Activated B cell treated with CpG ODN at 0.5 μM for 24 hours (primary cell): ENCODE measurements around the gene BCR. TPM values are rescaled to one million over a fixed set of nuclear protein-coding genes. Genes with fewer than 3 reads are reported as not detected.

ENCODE experiments used
- ATAC-seq: fragments of 200-7000 bp; cut with Tn5 transposase; one replicate; pipeline ENCODE4 v1.10.0; 2021; ENCODE audit warnings: low read depth, mild to moderate bottlenecking, moderate library complexity
- CTCF ChIA-PET: fragments of 350-600 bp; sonication (Branson Sonifier 250); formaldehyde crosslinking; loops from one replicate; lab custom pipeline; 2021; ENCODE audit warnings: antibody characterized with exemption; lab: Charles Lee
- POLR2A ChIA-PET: fragments of 350-600 bp; sonication (Branson Sonifier 250); formaldehyde crosslinking; loops from one replicate; lab custom pipeline; 2021; ENCODE audit warnings: antibody characterized with exemption; lab: Charles Lee
- DNase-seq: peaks from one replicate; pipeline ENCODE4 v3.0.0; 2022
- H3K27ac Mint-ChIP-seq: one replicate; pipeline ENCODE4 v1.8.0; 2020; ENCODE audit warnings: mixed read lengths
- H3K27me3 Mint-ChIP-seq: one replicate; pipeline ENCODE4 v1.8.0; 2021; ENCODE audit warnings: mixed read lengths
- H3K36me3 Mint-ChIP-seq: one replicate; pipeline ENCODE4 v1.8.0; 2021; ENCODE audit warnings: low read depth, mixed read lengths
- H3K4me1 Mint-ChIP-seq: one replicate; pipeline ENCODE4 v1.8.0; 2021; ENCODE audit warnings: mixed read lengths
- H3K4me3 Mint-ChIP-seq: one replicate; pipeline ENCODE4 v1.8.0; 2020; ENCODE audit warnings: mild to moderate bottlenecking, mixed read lengths
- H3K9me3 Mint-ChIP-seq: one replicate; pipeline ENCODE4 v1.8.0; 2020; ENCODE audit warnings: mixed read lengths
- CTCF ChIP-seq: fragments of 200-600 bp; IDR thresholded peaks from one replicate; pipeline ENCODE4 v1.8.0; 2022; ENCODE audit warnings: antibody characterized with exemption, mild to moderate bottlenecking
- intact Hi-C: fragments of 100-400 bp; cut with micrococcal nuclease; formaldehyde crosslinking; loops from one replicate; pipeline ENCODE4 v1.15.1; 2024
- total RNA-seq: library from RNA; stranded (reverse); gene quantifications from 2 replicates; pipeline ENCODE4 v1.2.3, GENCODE V29; 2022

BCR gene
- total RNA-seq, 1 donor from 2014 or later = 20.9 TPM

GRCh38 chr22:23250785-23251363 is 70.6 kb downstream of the BCR start:
- H3K27ac Mint-ChIP-seq = no peak overlapping the region

GRCh38 chr22:23251445-23252093 is 71.3 kb downstream of the BCR start:
- Mint-ChIP-seq H3K4me1 (peaks cover 15% of the 10 kb centered on the region), H3K27me3 (no peaks in the 10 kb centered on the region), H3K36me3 (peaks cover 20% of the 10 kb centered on the region), H3K9me3 (no peaks in the 10 kb centered on the region), H3K27ac (no peak overlapping the region), H3K4me3 (no peak overlapping the region)
- ChIA-PET POLR2A (no interaction called here), CTCF (interaction anchor here (1.1 kb wide), 1 partner anchor 30 kb away, joined by 3 read pairs; no protein-coding TSS in a partner anchor)
- ATAC-seq = no peak
- TF ChIP-seq CTCF = no peak
- intact Hi-C loops = no loop called here
- no peak for DNase-seq

More at GRCh38 chr22:23250785-23251363, 70.6 kb downstream of the BCR start:
- intact Hi-C loops = no loop called here
- Mint-ChIP-seq H3K9me3 (no peaks in the 10 kb centered on the region), H3K4me1 (peaks cover 15% of the 10 kb centered on the region), H3K36me3 (peaks cover 18% of the 10 kb centered on the region), H3K4me3 (no peak overlapping the region), H3K27me3 (no peaks in the 10 kb centered on the region)
- POLR2A ChIA-PET = no interaction called here
- DNase-seq (no peak), ATAC-seq (no peak)
- CTCF ChIA-PET = interaction anchor here (1.1 kb wide), 1 partner anchor 31 kb away, joined by 3 read pairs; no protein-coding TSS in a partner anchor
- TF ChIP-seq CTCF = no peak

- Mint-ChIP-seq H3K36me3 (peaks cover 27% of the 10 kb centered on the region), H3K27ac (no peak overlapping the region), H3K9me3 (no peaks in the 10 kb centered on the region), H3K27me3 (no peaks in the 10 kb centered on the region), H3K4me3 (no peak overlapping the region), H3K4me1 (peaks cover 11% of the 10 kb centered on the region)
- intact Hi-C loops = no loop called here
- POLR2A ChIA-PET = no interaction called here
- CTCF ChIA-PET = no interaction called here
- no peak for TF ChIP-seq CTCF
- ATAC-seq (no peak), DNase-seq (no peak)
These were observed 73.3 kb downstream of the BCR start for GRCh38 chr22:23253475-23254055.

GRCh38 chr22:23255506-23256170 is 75.3 kb downstream of the BCR start:
- H3K36me3 Mint-ChIP-seq = peaks cover 27% of the 10 kb centered on the region
- TF ChIP-seq CTCF = no peak
- H3K27ac Mint-ChIP-seq = no peak overlapping the region
- H3K4me3 Mint-ChIP-seq = no peak overlapping the region
- ATAC-seq (no peak), DNase-seq (no peak)
- POLR2A ChIA-PET = no interaction called here
- CTCF ChIA-PET = no interaction called here
- H3K9me3 Mint-ChIP-seq = no peaks in the 10 kb centered on the region
- H3K4me1 Mint-ChIP-seq = no peaks in the 10 kb centered on the region
- intact Hi-C loops = no loop called here
- no peaks in the 10 kb centered on the region for H3K27me3 Mint-ChIP-seq
